Activated CD4-positive, alpha-beta T cell treated with anti-CD3 and anti-CD28 coated beads, Interleukin-2, amount 50 U/mL, for 24 hours (primary cell): ENCODE measurements around the gene ITGA11.
"Not testable (repeated sequence)": the region's sequence is repeated elsewhere in the genome, so short reads cannot be mapped to it uniquely, and the experiment has no call there.

ENCODE experiments used
- DNase-seq, 2 donors: peaks; one replicate each; pipeline ENCODE4 v3.0.0-alpha.2; 2020; ENCODE audit warnings: low read depth in 1 of 2, low spot score in 1 of 2

The ITGA11 gene

DNA sequence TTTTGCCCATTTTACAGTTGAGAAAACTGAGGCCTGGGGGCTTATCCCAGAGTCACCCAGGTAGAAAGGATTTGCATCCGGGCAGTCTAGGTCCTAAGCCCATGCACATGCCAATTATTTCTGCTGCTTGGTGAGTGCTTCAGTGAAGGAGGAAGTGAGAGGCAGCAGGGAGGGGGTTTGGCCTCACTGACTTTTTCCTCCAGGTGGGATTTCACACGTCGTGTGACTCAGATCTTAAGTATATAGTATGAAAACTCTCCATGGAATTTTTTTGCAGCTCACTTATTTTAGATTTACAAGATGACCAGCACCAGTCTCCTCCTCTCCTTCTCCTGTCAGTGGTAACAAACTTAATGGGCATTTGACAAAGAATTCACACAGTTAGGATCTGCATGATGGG, 4.6 kb downstream of the ITGA11 start:
- no peak for DNase-seq

DNA sequence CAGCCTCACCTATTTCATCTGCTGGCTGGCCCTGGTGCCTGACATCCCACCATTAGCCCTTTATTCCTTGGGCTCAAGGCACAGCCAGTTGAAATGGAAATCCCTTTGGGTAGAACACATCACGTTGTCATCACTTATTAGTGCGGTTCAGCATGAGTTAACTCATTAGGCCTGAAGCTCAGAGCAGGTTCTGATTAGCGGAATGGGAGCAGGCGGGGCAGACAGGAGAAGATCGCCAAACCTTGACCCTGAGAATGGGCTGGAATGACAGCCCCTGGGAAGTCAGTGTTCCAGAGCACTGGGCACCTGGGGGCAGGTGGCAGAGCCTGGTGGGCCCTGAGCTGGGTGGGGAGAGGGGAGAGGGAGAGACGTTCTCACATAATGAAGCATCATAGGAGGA, 5.8 kb downstream of the ITGA11 start:
- no peak for DNase-seq

DNA sequence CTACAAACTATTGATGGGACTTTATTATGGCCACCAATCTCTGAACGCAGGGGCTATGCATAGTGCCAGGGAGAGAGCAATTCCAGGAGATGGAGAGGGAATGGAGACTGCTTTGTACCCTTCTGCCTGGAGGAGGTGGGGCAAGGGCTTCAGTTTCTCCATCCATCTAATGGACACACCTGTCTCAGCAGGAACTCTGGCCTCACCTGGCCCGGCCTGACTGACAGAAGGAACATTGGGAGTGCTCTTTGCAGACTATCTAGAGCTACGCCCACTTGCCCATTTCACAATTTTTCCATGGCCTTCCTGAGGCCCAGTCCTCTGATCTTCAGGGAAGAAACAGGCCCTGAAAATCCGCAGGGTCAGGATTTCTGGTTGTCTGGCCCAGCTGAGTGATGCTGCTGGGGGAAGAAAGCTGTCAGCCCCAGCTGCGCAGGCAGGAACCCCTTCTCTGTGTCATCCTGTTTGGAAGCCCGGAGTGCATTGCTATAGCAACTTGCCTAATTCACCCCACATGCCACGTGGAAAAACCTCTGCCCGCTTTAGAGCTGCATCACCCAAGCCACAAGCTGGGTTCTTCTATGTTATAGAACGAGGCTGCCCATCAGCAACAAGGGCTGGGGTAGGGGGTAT, 6.4 kb downstream of the ITGA11 start:
- DNase-seq: no peak

DNA sequence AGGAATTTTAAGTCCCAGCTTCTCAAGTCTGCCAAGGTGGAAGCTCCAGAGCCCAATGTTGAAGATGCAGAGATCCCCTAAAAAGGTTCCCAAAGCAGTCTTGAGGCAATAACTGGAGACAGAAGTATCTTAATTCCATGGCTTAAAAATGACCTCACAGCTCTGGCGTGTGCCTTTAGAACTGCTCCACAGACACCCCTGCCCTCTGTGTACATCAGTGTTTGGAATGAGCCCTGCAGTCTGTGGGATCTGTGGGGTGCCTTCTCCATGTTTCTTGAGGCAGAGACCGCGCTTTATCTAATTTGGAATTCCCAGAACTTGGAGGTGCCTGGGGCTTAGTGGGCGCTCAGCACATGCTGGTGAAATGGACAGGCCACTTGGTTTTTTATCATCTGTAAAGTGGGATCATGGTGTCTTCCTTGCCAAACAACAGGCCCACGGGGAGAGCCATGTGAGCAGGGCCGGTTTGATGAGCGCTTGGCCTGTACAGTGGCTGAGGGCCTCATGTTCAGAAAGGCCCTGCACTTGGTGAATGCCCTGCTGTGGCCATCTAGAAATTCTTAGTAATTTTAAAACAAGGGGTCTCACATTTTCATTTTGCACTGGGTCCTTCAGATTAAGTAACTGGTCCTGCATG, 7.1 kb downstream of the ITGA11 start:
- no peak for DNase-seq

DNA sequence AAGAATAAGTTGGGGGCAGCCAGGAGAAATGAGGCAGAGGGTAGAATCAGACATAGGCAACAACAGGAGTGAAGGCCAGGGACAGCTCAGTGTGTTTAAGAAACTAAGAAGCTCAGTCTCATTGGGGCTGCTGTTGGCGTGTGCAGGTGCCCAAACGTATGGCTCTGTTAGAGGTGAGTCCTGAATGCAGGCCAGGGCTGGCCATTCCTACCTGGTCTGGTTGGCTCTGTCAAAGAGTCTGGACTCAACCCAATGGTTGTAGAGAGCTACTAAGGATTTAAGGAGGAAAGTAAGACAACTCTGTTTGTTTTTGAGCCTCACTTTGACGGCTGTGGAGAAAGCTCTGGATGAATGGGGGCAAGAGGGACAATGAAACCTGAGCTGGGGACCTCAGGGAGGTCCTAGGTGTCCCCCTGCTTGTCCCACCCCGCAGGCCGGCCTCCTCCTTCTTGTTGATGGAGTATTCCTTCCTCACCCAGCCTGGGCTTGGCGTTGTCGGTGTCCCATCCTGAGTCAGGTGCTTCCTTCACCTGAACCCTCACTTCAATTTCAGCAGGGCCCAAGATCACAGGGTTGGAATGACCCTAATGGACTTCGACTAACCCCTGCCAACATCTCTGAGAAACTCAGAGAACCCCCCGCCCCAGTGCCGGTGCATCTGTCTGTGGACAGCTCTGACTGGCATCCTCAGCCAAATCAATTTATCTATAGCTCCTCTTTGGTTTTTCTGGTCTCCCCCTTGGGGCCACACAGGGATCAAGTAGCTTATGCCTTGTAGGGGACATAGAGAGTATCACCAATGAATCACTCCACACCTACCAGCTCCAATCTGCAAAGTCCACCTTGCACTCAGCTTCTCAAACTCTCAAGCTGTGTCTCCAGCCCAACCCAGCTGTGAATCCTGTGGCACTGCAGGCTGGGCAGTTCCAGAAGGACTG, 8.3 kb downstream of the ITGA11 start:
- DNase-seq: no peak

DNA sequence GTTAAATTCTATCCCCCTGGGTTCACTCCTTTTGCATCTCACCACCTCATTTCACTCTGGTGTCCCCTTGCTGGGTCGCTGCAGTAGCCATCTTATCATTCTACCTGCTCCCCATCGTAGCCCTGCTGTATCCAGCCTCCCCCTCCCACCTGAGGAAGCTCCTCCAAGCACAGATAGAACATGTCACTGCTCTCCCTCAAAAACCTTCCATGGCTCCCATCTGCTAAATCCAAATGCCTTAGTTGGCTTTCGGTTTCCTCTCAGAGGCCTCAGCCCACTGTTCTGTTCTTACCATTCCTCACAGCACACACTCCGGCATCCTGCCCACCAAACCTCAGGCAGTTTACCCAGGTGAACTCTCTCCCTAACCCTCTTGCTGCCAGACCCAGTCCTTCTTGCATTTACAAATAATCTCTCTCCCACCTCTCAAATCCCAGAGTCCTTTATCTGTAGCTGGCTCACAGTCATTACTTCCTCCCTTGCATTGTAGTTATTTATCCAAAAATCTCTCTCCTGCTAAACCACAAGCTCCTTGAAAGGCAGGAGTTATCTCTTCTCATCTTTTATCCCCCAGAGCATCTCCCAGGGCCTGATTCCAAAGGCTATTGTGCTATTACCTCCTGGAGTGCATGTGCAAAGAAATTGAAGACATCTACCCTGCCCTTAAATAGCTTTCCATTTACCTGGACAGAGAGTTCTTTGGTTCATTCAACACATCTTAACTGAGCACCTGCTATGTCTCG, 9.4 kb downstream of the ITGA11 start:
- not testable (repeated sequence) for DNase-seq

DNA sequence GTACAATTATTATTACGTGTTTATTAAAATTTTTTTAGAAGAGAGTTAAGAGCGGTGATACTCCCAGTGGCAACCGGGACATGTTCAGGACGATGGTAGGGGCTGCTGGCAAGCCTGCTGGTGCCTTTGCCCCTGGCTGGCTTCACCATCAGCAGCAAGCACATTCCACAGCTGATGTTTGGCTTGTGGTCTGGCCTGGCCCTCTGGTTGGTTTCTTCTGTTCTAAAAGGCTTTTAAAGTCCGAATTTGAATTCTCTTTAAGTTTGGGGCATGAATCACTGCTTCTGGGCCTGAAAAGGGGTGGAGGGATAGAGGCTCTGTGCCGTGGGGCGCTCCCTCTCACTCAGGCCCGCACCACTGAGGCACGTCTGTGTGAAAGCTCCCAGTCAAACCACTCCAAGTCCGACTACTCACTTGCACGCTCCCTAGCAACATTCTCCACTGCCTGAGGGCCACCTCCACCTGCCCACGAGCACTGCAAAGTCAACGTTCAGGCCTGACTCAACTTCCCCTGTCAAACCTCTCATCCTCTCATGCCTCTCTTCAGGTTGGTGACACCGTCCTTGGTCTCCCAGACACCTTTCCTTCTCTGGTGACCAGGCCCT, 10.1 kb downstream of the ITGA11 start:
- no peak for DNase-seq

DNA sequence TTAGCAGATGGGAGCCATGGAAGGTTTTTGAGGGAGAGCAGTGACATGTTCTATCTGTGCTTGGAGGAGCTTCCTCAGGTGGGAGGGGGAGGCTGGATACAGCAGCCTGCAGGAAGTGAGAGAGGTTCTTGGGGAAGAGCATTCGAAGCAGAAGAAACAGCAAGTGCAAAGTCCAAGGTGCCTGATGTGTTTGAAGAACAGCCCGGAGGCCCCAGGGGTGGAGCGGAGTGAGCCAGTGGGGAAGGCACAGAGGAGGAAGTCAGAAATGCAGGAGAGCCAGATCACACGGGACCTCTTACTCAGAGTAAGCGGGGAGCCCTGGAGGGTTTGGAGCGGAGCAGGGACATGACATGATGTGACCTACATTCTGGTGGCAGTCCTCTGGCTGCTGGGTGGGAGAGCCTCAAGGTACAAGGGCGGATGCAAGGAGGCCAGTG, 10.8 kb downstream of the ITGA11 start:
- DNase-seq: no peak

DNA sequence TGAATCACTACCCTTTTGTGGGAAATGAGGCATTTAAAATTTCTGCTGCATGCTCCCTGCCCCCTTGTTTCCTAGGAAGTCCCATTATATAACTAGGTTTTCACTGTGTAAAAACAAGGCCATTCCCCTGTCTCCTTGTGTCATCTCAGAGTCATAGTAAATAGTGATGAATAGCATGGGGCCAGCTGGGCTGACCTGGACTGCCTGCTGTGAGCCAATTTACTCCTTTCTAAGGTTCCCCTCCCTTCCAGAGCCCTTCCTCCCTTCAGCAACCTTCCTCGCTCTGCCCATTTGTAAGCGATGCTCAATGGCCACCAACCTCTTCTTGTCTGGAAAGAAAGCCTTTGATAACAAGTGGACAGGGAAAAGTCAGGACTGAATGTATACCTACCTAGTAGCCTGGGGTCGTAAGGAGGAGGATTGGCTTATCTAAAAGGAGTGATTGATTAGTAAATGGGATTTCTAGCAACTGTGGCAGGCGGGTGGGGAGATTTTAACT, 11.7 kb downstream of the ITGA11 start:
- no peak for DNase-seq

DNA sequence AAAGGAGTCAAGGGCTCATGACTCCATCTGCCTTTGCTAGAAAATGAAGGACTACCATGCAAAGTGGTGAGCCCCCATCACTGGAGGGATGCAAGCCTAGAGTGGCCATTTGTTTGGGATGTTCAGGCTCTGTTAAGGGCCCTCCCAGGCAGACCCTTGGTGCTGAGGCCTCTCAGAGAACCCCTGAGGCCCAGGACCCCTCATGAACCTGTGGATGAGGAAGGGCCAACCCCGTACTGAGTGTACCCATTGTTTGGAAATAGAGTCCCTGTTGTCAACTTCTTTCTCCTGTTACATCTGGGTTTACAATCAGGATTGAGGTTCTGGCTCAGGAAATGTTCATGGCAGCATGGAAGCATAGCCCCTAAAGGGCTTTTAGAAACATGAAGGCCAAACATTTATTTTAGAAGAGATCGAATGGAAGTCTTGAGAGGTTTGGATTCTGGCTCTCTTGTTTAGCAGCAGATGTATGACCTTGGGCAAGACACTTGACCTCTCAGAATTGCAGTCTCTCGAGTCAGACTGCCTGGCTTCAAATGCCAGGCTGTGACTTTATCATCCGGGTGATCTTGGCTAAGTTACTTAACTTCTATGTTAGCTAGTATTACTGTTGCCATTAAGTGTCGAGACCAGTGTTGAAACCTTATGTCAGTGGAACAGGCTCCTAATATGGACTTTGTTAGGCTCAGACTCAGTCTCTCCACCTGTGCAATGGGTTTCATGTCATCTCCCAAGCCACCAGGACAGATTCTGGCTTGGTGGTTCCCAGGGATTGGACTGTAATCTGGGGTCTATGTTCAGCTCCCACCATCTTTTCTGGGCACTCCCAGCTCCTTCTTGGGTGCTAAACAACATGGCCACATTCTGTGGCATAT, 12.4 kb downstream of the ITGA11 start:
- no peak for DNase-seq

DNA sequence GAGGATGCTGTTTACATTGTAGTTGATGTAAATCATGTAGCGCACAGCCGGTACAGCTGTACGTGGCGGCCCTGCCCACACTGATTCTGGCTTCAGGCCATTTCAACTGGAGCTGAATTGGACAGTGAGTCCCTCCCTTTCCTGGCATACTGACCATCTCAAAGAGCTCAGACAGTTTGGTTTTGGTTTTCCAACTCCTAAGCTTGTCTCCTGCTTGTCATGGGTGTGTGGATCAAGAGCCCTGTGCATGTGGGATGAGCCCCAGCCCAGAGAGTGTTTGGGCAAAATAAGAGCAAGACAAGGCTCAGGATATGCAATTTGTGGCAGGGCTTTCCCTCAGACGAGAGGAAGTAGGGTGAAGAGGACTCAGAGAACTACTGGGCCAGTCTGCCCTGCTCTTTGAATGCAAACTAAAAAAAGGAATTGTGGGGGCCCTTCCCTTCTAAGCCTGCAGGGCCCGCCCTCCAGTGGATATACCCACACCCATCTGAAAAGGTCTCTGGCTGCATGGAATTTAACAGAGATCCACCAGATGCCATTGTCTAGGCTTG, 13.3 kb downstream of the ITGA11 start:
- DNase-seq: no peak

DNA sequence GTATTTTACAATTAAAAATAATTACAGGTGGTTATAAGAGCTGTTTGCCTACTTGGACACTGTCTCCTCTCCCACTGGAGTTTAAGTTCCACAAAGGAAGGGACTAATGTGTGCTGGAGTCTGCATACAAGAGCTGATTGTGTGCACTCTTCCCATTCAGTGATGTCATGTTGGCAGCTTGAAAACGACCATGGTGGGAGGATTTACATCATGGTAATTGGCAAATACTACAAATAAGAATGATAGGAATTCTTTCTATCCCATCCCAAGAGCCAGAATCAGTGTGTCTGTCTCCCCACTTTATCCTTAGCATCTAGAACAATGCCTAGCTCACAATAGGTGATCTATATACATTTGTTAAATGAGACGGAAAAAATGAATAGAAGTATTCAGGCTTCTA, 14.1 kb downstream of the ITGA11 start:
- no peak for DNase-seq

DNA sequence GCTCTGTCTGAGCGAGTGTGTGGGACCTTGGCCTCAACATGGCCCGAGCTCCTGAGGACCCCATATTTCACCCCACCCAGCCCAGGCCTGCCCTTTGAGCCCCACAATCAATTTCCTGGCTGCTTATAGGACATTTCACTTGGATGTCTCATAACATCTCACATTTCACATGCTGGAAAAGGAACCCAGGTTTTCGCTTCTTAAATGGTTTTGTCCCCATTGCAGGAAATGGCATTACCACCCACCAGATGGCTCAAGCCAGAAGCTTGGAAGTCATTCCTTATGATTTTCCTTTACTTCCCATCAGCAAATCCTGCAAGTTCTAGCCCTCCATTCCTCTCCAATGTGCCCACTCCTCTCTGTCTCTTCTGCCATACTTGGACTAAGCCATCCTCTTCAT, 14.9 kb downstream of the ITGA11 start:
- DNase-seq: no peak

DNA sequence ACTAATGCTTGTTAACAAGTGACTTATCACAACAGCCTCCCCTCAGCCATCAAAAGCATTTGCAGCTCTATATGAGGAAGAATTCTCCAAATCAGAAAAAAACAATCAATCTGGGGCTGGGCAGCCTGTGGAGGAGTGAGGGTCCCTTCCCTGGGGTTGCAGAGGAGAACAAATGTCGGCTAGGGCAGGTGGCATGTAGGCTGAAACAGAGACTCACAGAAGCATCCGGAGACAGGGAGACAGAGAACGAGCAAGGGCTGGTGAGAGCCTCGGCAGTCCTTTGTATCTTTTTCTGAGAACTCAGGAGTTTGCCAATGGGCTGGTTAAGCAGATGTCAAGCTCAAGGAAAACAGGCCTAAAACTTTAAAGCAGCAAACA, 15.8 kb downstream of the ITGA11 start:
- DNase-seq: no peak

DNA sequence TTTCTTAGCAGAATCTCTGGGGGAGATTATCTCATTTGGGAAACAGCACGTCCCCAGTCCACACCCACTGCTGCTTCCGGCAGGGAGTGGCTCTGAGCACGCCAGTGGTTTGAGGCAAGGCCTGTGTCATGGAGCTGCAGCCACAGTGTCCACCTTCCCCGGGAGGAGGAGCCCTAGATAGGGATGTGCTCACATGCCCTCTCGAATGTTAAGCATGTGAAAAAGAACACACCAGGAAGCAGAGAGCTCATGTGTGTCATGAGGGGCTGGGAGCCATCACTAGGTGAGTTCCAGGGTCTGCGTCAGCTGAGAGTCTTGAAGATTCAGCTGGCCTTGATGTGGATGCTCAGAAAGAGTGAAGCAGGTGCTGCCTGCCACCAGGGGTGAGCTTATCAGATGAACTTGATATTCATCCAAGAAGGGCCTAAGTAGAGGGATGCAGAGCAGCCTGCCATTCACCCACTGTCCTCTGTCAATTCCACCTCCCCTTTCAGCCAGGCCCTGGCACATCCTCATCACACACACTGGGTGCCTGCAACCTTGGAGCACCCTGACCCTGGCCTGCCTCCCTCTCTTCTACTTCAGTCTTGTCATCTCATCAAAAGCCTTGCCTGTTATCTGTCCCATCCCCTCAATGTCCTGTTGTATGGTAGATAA, 16.3 kb downstream of the ITGA11 start:
- no peak for DNase-seq

DNA sequence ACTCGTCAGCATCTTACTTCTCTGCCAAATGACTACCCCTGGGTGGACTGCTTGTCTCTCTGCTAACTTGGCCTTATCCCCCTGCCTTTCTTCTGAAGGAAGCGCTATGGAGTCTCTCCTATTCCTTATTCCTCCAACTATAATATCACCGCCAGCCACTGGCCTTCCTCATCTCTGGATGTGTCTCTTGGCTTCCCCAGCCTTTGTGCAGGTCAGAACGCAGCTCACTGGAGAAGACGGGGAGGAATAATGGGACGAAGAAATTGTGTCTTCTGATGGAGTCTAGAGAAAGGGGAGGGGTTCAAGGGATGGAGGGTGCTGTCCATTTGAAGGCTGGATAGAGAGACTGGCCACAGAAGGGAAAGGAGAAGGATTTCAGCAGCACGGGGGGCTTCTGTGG, 16.9 kb downstream of the ITGA11 start:
- no peak for DNase-seq

DNA sequence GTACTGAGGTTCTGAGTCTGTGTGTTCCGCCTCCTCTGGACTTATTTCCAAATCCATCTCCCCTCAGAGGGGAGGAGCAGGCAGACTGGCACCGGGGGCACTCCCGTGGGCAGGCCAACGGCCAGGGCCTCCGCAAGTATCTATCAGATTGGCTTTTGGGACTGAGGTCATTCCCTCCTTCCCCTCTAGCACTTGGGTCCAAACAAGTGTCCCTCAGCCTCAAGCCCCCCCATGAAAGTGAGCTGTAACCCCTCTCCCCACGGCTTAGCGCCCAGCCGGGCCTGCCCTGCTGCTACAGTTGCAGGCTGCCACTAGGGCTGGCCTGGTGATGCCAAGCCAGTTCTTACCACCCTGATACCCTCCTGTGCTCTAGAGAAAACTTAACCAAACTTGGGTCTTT, 17.4 kb downstream of the ITGA11 start:
- DNase-seq: no peak

DNA sequence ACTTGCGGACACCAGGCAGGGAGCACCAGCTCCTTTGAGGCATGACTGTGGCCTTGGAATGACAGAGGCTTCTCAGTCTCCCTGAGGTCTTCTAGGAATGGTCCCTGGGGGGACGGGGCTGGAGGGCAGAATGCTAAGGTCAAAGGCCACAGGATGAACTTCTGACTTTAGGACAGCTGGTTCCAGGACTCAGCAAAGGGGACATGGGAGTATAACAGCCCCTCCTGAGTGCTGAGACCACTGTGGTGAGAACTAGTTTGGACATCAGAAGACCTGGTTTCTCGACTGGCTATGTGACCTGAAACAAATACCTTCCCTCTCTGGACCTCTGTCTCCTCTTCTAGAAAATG, 17.8 kb downstream of the ITGA11 start:
- DNase-seq: no peak
